GM12892 (cell line): ENCODE results near the gene FAM153A.
"Not testable (repeated sequence)": the region's sequence is repeated elsewhere in the genome, so short reads cannot be mapped to it uniquely, and the experiment has no call there.

Experiments
- POLR2A ChIP-seq: IDR thresholded peaks from 2 replicates; pipeline ENCODE4 v1.6.1; 2011; ENCODE audit warnings: low read depth, low read length, control low read depth
- POLR2AphosphoS5 ChIP-seq: IDR thresholded peaks from 2 replicates; pipeline ENCODE4 v1.6.1; 2011; ENCODE audit warnings: low read depth, low read length, control low read depth
- TAF1 ChIP-seq: IDR thresholded peaks from 2 replicates; pipeline ENCODE4 v1.6.1; 2011; ENCODE audit warnings: low read depth, mild to moderate bottlenecking, control low read depth, low read length, borderline replicate concordance

DNA sequence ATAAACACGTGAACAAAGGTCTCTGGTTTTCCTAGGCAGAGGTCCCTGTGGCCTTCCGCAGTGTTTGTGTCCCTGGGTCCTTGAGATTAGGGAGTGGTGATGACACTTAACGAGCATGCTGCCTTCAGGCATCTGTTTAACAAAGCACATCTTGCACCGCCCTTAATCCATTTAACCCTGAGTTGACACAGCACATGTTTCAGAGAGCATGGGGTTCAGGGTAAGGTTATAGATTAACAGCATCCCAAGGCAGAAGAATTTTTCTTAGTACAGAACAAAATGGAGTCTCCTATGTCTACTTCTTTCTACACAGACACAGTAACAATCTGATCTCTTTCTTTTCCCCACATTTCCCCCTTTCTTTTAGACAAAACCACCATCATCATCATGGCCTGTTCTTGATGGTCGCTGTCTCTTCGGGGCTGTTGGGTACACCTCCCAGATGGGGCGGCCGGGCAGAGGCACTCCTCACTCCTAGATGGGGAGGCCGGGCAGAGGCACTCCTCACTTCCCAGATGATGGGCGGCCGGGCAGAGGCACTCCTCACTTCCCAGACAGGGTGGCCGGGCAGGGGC lies 87.3 kb downstream of the FAM153A start:
- TF ChIP-seq POLR2AphosphoS5, TAF1, POLR2A: not testable (repeated sequence)
